ENCODE results near the gene DTX4. TPM values are rescaled to one million over a fixed set of nuclear protein-coding genes. Genes with fewer than 3 reads are reported as not detected.
A peak's percentile ranks its signal among the peaks of the same experiment; 100 is the strongest.

DTX4 gene
- total and polyA plus RNA-seq, 2 of the 4 experiments (the other 2 are of a cell fraction), result 2.7 to 3.0 TPM

DNA sequence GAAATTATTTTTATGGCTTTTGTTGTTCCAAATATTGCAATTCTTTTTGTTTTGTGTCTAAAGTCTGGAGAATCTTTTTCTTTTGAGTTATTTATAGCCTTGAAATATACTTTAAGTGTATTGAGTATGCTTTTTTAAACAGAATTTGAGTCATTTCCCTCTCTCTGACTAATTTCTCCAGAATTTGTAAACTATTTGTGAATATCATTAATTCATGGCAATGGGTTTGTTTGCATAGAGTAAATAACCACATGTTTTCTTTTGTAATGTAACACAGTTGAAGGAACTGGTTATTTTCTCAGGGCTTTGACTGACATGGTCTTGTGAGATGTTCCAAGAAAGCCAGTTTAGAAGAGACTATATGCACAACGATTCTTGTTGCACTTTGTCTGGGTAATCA, 71.7 kb downstream of the DTX4 start:
- ChIA-PET CTCF (interaction anchor here (0.6 kb wide), 1 partner anchor 12 kb away, joined by 3 read pairs; no protein-coding TSS in a partner anchor), POLR2A (ENCODE audit: unreplicated experiment) (no interaction called here)
- Histone ChIP-seq H3K79me1 (ENCODE audit: low read depth in 1 of 2, low read length in 2 of 2) (no peaks in the 10 kb centered on the region), H4K91ac (ENCODE audit: insufficient read depth, low read depth, low read length) (no peak overlapping the region; the same call in 1 of the 2 replicates), H3K23ac (ENCODE audit: low read depth, low read length) (no peak overlapping the region), H4K8ac (ENCODE audit: low read depth in 2 of 2, low read length in 2 of 2) (0 out of 4 replicates have a peak overlapping the region, but pooled peaks of 1 of the 2 experiments have one; percentile 32), H3K27me3 (ENCODE audit: control insufficient read depth, insufficient read depth, low read length) (no peaks in the 10 kb centered on the region), H4K5ac (ENCODE audit: low read depth, low read length) (no peak overlapping the region), H3K56ac (ENCODE audit: extremely low read depth, insufficient read depth, low read length) (no peak overlapping the region), H3K9me3 (ENCODE audit: control insufficient read depth, insufficient read depth, low read length) (no peaks in the 10 kb centered on the region), H2AK9ac (replicated peaks; ENCODE audit: low read depth, low read length, poor library complexity) (no peak overlapping the region), H2BK15ac (ENCODE audit: low read depth, low read length) (0 out of 3 replicates have a peak overlapping the region, but pooled peaks have one; percentile 7), H3K9me1 (ENCODE audit: insufficient read depth, low read length) (no peaks in the 10 kb centered on the region), H3K4me3 (ENCODE audit: insufficient read depth, low read depth, low read length) (no peak overlapping the region), H3K14ac (replicated peaks; ENCODE audit: low read depth, low read length) (peak overlapping the region; percentile 63; the same call in 1 of the 2 replicates), H3K4me1 (ENCODE audit: control insufficient read depth, insufficient read depth, low read length) (peaks cover 2% of the 10 kb centered on the region; the same call in 1 of the 2 replicates), H3K18ac (ENCODE audit: low read depth, low read length) (no peak overlapping the region; the same call in 1 of the 2 replicates), H2AK5ac (ENCODE audit: low read depth, low read length) (no peak overlapping the region), H2BK5ac (ENCODE audit: low read depth, low read length, poor library complexity, severe bottlenecking) (peak overlapping the region; percentile 38), H2AFZ (replicated peaks; ENCODE audit: low read length, poor library complexity) (no peak overlapping the region), H3K4me2 (ENCODE audit: low read depth, low read length) (peak overlapping the region; percentile 57; the same call in 1 of the 2 replicates), H2BK20ac (ENCODE audit: low read depth, low read length) (peak overlapping the region; percentile 77), H3K4ac (ENCODE audit: low read depth, low read length) (peak overlapping the region; percentile 20; the same call in 1 of the 2 replicates), H3K36me3 (ENCODE audit: control insufficient read depth, insufficient read depth, low read length) (no peaks in the 10 kb centered on the region), H3K27ac (ENCODE audit: insufficient read depth, low read length) (no peak overlapping the region), H2BK120ac (ENCODE audit: low read depth, low read length) (0 out of 2 replicates have a peak overlapping the region, but pooled peaks have one; percentile 85), H4K20me1 (ENCODE audit: insufficient read depth, low read length) (no peaks in the 10 kb centered on the region), H3K9ac (ENCODE audit: low read depth, low read length) (no peak overlapping the region)
- ATAC-seq (ENCODE audit: low read depth) (peak; percentile 70), DNase-seq (peak; percentile 46)
- TF ChIP-seq NFE2L2 (IDR thresholded peaks at IDR 0.05; ENCODE audit: low read depth, low read length) (no peak), RCOR1 (IDR thresholded peaks at IDR 0.05; ENCODE audit: insufficient replicate concordance, low read length) (no peak), POLR2A (IDR thresholded peaks at IDR 0.05; ENCODE audit: low read depth, low read length) (no peak)
- in situ Hi-C loops (cut with MboI; ENCODE audit: low sequenced_read_pairs) (no loop called here), intact Hi-C loops (cut with micrococcal nuclease) (loop anchor here (2.0 kb wide), 1 partner anchor 17 kb away; no protein-coding TSS in a partner anchor), dilution Hi-C loops (cut with HindIII; ENCODE audit: low sequenced_read_pairs, unreplicated experiment) (no loop called here)
- no TSS peak for BruUV-seq (replicated peaks)
- no CpG with 5 or more reads among the region's 1 CpG for WGBS, 2 experiments (ENCODE audit: extremely low coverage in 2 of 2, insufficient read length in 1 of 2)
